Forelimb muscle (tissue), 1 donor: ENCODE data around the gene ADAR. TPM values are rescaled to one million over a fixed set of nuclear protein-coding genes. Genes with fewer than 3 reads are reported as not detected.
A peak's percentile ranks its signal among the peaks of the same experiment; 100 is the strongest.

Source experiments
- DNase-seq: peaks from one replicate; pipeline ENCODE4 v3.0.0-alpha.2; 2013; ENCODE audit warnings: low read depth
- polyA plus RNA-seq: library from polyadenylated mRNA; unstranded; fragments of 120-200 nt; gene quantifications from one replicate; pipeline ENCODE4 v1.2.1, GENCODE V29; 2013; ENCODE audit not compliant: insufficient read length

Gene ADAR
- polyA plus RNA-seq, 1 donor, result 40.0 TPM

DNA sequence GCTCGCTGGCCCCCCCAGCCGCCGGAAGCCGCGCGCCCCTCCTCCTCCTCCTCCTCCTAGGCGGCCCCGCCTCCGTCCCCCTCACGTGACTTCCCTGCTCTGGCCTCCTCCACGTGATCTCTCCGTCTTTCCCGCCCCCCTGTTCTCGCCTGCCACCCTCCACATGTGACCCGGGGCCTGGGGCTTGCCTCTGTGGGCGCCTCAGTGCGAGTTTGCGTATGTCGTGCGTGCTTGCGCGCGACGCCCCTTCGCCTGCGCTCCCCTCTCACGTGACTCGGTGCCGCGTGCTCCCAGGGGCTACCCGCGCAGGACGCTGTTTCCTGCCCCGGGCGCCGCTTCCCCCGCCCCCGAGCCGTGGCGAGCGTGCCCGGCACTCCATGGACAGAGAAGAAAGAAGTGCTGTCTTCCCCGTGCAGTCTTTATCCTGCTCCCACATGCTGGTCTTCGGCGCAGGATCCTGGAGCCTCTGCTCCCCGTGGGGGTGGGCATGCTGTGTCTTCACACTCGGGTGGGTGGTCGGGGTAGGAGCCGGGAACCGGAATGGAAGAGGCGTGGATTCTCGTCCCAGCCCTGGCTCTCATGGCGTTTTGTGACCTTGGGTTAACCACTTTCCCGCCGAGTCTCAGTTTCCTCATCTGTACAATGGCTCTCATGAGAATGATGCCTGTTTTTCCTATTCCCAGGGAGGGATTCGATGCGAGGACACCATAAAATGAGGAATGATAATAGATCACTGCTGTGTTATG, 49.1 kb downstream of the ADAR start:
- peak; percentile 94 for DNase-seq

DNA sequence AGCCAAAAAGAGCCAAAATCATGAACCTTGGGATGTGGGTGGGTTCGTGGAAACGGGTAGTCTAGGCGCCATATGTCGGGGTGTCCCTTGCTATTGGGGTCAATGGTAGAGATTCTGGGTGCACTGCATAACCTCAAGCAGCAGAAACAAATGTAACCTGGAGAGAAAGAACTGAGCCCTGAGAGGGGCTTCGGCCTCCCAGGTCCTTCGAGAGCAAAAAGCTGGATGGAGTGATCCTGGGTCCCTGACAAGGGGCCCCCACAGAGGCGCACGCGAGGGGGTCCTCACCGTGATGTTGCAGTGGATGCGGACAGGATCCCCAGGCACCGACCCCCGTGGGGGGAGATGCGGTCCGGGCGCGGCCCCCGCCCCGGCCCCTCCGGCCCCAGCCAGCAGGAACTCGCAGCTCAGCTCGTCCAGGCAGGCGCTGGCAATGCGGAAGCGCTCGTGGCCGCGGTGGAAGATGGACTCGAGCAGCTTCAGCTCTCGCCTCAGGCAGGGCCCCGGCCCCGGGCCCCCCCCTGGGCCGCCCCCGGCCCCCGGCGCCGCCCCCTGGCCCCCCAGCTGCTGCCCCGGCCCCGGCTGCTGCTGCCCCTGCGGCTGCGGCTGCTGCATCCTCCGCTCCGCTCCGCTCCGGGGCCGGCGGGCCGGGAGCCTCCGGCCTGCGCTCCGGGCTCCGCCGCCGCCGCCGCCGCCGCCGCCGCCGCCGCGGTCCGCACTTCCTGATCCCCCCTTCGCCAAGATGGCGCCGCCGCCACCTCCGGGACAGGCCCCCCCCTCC, 49.9 kb downstream of the ADAR start, which contains the start of gene UBE2Q1:
Gene UBE2Q1 (minus strand): TSS at position 724 of the 781 bp plus-strand sequence. CDS start 109 bp downstream, at position 615.
- no peak for DNase-seq

DNA sequence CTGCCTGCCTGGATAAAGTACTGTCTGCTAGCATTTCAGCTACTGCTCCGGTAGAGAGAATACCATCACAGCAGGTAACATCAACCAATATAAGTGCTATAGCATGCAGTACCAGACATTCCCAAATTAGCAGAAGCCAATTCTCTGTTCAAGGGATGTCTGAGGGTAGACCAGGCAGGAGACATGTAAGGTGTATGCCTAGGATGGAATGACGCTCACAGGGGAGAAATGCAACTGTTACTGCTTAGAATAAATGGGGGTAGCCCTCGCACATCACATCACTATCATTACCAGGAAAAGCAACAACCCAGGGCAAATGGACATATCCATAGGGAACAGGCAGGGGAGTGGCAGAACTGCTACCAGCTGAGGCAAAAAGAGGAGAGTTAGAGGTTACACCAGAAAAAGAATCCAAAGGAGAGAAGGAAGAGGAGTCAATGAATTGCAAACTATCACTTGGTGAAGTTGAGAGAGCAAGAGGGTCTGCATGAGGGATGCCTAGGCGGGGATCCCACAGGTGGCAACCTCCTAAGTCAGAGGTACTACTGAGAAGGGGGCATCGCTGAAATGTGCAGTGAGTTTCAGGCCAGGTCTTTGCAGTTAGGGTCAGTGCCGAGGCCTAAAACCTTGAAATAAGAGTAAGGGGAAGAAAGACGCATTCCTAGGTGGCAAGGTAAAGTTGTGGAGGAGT, 50.6 kb downstream of the ADAR start:
- no peak for DNase-seq

DNA sequence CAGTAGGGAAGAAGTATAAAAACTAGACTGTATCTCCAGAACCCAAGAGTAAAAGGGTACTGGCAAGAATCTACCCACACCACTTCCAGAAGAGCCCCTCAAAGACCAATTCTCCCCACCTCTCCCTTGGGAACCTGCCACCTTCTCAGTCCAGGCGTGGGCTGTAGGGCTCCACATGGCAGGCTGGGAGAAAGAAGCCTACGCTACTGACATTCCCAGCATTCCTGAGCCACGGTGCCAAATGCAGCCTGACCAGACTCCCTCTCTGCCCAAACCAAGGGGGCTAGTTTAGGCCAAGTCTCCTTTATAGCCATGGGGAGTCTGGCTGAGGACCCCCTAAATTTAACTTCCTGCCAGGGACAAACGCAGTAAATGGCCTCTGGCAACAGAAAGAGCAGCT, 51.6 kb downstream of the ADAR start:
- DNase-seq, result no peak

DNA sequence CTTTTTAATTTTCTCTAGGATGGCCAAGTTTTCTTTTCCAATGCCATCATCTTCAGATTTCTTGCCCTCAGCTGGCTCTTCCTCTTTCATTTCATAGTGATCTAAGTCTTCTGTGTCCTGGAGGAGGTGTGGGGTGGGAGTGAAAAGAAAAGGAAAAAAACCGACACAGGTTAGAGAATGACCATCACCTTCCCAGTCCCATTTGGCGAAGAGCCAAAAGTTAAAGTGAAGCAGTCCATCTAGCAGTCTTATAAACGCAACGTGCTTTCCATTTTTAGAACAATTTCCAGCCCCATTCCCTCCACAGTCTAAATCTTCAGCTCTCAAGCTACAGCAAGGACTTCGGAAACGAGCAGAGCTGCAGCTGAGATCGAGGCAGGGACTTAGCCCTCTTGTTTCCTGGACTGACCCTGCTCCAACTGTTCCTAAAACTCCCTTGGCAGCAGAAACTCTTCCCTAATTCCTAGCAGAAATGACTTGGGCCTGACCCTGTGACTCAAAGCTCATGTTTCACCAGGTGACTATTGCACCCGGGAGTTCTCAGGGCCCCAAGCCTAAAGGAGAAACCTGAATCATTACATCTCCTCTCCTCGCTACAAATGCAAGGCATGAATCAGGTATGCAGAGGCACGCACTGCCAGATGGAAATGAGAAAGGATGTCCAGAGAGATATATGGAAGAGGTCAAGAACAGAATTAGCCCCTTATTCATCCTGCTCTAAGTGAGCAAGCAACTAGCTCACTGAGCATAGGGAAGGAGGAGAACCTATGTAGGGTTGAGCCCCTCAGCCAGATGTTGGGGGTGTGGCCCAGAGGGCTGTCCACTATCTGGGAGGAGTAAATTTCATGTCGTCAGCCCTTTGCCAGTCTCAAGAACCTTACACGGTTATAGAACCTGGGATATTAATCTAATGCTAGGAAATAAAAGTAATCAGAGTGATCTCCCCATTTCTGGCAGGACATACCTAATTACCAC, 54.6 kb downstream of the ADAR start:
- DNase-seq, result no peak

DNA sequence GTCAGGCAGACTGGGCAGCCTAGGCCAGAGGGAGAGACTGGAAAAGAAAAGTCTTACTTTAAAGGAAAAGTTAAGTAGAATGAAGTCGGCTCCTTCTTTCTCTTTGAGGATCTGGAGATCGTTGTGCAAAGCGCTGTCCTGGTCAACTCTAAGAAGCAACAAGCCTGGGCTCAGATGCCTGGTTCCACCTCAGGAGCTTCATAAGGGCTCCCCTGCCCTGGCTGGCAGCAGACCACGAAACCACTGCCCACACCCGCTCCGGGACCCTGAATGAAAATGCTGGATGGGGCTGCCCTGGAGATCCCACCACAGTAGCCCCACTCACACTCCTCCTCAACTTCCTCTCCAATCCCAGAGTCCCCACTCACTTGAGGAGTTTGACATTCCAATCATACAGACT, 56.0 kb downstream of the ADAR start:
- no peak for DNase-seq

DNA sequence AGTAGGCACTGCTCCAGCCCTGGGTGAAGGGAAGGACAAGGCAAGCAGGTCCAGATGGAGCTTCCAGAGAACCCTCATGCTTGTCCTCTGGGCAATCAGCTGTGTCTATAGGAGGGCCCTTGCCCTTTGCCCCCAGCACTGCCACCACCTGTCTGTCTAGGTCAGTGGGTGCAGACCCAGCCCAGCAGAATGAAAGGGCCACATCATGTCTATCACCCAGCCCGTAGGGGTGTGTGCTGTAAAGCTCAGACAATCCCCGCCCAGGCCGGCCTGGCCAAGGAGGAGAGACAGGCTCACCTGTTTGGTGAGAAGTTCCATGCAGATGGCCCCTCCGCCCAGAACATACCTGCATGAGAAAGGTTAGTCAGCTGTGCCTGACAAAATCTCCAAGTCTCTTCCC, 56.5 kb downstream of the ADAR start:
- no peak for DNase-seq

DNA sequence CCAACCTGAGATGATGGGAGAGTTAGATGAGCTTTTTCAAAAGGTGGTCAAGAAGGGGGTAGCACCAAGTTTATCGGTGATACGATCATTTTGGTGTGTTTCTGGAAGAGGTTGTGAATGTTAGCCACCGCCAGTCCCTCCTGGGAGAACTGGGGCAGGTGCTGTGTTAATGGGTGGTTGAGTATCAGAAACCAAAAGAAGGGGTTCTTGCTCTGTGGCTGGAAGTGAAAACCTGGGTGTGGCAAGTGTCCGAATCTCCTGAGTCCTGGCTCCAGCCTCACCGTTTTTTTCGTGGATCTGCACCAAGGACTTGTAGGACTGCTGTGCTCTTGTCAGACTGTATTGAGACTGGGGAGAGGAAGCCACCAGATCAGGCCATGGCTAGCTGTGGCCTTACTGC, 57.3 kb downstream of the ADAR start:
- no peak for DNase-seq

DNA sequence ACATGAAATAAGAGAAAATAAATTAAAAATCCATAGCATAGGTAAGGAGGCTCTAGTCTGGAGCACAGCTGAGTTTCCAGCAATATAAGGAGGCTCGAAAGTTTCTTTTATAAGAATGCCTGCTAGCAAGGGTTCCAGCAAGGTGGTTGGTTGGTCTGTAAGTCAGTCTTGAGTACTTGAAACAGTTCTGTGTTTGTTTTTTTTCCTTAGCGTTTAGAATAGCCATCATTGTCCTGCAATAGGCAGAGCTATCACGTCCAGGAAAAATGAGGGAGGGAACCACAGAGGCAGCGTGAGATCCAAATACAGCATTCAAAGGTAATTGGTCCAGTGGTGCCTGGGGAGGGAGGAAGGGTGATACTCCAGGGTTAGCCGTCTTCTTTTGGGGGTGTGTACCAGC, 57.9 kb downstream of the ADAR start:
- DNase-seq, result no peak

DNA sequence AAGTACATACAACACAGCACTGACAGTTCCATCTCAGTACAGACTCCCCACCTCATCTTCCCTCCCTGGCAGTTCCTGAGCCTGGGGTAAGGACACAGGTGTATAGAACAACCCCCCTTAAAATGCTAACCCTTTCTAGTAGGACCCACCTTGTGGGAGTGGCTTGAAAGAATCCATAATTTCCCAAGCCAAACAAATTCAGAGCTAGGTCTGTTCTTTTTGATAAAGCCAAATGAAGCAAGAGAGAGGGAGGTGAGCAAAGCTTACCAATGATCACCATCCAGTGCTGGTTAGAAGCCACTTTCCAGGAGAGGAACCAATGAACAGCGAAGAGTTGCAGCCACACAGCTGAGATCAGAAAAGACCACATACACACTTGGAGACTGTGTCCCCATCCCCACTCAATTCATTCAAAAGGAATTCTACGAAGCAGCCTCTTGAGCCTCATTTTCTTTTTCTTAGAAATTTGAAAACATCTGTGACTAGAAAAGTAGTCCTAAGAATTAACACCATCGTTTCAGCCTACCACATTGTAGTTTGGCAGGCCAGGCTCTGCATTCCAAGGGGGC, 58.7 kb downstream of the ADAR start:
- DNase-seq, result no peak

DNA sequence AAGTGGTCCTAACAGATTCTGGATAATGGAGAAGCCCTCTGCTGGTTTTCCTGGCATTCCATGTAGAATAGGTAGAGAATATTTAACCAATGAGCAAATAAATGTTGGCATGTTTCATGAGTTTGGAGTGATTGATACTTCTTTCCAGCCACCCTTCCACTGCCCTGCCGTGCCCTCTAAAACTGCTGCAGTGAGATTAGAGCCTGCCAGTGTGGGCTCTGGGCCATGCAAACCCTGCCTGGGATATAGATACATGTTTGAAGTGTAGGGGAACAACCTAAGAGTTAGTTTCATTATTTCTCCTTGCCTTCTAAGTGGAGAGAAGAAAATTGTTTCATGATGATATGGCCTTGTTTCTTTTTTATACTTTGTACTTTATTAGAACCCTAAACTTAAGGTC, 60.0 kb downstream of the ADAR start:
- no peak for DNase-seq

DNA sequence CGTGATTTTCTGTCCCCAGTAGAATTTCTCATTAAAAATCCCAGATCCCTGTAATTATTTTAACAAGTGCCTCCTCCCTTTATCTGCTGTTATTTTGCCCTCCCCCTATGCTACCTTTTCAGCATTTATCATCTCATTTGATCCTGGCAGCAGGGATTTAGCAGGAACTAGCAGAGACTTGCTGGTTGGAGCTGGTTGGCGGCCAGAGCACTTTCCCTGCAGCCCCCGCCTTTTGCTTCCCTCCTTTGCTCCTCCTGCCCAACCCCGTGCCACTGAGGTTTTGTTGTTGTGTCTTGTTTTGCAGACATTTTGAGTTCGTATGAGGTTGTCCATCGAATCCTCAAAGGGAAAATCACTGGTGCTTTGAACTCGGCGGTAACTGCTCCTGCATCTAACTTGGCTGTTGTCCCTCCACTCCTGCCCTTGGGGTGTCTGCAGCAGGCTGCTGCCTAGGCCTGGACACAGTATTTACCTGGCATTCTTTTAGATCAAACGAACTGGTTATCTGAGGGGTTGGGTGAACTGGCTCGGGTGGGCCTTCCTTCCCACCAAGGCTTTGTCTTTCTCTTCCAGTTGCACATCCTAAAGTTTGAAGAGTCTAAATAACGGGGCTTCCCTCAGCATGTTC, 60.8 kb downstream of the ADAR start:
- DNase-seq, result no peak

DNA sequence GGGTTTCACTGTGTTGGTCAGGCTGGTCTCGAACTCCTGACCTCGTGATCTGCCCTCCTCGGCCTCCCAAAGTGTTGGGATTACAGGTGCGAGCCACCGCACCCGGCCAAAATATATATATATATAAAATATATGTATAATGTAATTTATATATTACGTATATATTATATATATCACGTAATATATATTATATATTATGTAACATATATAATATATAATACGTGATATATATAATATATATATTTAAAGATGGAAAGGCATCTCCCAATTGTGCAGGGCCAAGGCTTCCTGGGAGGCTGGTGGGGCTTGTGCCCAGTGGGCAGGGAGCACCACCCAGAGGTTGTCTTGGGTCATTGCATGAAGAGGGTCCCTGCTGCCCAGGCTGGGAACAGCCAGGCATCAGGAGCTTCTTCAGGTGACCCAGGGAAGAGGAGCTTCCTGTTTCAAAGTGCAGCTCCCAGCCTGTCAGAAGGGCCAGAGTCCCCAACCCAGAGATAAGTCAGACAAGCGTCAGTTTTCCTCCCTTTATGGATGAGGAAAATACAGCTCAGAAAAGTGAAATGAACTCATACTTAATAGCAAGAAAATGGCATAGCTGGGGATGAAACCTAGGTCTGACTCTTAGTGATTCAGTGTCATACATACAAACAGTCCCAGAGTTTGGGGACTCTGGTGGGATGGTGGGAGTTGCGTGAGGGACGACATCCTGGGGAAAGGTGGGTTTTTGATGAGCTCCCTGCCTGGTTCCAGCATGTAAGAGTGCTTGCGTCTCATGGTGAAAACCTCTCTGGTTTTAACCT, 61.5 kb downstream of the ADAR start:
- DNase-seq, result no peak

DNA sequence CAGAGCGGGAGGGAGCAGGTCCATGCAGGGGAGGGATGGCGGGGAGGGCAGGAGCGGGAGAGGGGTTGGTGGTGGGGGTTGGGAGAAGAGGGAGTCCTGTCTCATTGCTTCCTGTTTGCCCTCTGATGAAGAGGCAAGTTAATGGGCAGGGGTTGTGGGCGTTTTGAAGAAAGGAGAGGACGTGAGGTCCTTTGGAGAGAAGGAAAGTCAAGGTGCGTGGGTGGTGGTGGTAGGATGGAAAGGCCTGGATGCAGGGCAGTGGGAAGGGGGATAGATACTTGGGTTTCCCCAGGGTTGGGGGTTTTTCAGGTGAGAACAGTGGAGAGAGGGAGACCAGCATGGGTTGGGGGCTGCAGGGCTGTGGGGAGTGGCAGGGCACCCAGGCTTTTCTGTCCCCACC, 66.8 kb downstream of the ADAR start:
- DNase-seq, result no peak

DNA sequence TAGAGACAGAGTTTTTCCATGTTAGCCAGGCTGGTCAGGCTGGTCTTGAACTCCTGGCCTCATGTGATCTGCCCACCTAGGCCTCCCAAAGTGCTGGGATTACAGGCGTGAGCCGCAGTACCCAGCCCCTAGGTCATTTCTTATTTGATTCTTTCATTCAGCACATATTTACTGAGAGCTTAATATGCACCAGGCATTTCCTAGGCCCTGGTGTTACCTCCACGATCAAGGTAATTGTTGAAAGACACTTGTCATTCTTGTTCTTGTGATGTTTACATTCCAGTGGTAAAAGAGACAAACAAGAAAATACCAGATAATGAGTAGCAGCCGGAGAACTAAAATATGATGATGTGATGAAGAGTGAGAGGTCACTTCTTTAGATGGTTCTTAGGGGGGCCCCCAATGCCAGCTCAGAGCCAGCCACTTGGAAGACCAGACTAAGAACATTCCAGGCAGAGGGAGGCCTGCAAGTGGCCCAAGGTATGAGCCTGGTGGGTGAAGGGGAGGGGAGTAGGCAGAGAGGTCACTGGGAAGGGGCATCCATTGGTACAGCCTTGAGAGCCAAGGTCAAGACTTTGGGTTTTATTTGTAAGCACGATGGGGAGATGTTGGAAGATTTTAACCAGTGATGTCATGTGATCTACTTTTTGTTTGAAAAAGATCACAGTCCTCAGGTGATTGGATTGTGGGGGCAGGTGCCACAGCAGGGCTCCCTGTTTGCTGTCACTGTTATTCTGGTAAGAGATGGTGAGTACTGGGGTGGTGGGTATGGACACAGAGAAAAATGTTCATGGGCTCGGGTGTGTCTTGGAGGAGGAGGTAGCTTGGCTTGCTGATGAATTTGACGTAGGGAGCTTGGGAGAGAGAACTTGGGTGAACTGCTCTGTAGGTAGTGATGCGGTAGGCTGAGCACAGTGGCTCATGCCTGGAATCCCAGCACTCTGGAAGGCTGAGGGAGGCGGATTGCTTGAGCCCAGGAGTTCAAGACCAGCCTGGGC, 68.2 kb downstream of the ADAR start:
- no peak for DNase-seq

DNA sequence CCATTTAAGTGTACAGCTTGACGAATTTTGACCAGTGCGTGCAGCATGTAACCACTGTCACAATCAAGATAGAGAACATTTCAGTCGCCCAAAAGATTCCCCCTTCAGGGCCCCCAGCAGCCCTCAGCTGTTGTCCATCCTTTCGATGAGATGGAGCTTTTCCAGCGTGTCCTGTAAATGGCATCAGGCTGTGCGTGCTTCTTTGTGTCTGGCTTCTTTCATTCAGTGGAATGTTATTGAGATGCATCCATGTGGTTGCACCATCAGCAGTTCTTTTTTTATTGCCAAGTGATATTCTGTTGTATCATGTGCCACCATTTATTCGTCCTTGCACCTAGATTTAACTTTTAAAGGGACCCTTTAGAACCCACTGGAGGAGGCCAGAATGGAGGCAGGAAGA, 71.4 kb downstream of the ADAR start:
- no peak for DNase-seq

DNA sequence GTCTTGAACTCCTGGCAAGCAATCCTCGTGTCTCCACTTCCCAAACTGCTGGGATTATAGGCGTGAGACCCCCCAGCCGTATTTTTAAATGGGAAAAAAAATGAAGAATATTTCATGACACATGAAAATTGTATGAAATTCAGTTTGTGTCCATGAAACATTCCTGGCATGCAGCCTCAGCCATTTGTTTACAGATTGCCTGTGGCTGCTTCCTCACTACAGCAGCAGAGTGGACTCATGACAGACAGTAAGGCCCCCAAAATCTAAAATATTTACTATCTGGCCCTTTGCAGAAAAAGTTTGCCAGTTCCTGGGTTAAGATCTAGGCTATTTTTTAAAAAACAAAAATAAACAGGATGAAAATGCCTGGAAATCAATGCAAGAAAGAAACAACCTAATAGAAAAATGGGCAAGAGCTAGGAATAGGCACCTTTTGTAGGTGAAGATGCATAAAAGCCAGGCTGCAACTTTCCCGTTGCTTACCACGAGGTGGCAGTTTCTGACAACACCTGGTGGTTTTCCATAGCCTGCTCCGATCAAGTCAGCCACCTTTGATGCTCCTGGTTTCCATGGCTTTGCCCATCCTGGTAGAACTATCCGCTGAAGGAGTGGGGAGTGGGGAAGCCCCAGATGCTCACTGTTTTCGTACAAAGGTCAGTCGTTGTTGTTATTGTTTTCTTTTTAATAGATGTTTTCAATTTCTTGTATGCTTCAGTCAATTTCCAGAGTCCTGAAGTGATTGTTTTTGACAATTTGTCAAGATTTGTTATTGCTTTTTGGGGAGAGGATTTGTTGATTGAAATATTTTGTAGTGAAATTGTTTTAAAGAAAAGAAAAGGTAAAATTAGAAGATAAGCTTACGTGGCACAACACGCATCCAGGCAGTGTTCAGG, 73.8 kb downstream of the ADAR start:
- no peak for DNase-seq
